ENCODE results near the gene GIPR. TPM values are rescaled to one million over a fixed set of nuclear protein-coding genes. Genes with fewer than 3 reads are reported as not detected.

GIPR gene
- total and polyA plus RNA-seq, 10 donors: 0.49 to 7.5 (median 3.0) TPM

DNA sequence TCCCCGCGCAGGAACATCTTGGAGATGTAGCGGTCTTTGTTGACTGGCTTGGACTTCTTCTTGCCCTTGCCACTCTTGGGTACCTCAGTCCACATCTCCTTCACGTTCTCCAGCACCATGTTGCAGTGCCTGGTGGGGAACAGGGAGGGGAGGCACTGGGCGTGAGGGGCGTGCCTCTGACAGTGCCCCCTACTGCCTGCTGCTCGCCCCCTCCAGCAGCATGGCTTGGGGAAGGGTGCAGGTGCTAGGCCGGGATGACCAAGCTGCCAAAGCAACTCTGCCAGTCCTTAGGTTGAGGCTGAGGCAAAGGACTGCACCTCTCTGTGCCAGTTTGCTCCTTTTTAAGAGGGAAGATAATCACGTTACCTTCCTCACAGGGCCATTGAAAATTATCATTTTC, 19.6 kb downstream of the GIPR start:
- peak in 1 of 3 donors; percentile 52 for TF ChIP-seq POLR2AphosphoS5 (IDR thresholded peaks at IDR 0.05)
- no peak for TF ChIP-seq POLR2A (IDR thresholded peaks at IDR 0.05)
- 91 to 94% (median 92%) methylated on average over 4 to 9 of the region's 9 CpGs for WGBS, 5 donors
- Histone ChIP-seq H3K27me3 (replicated peaks in 1 of 7) (no peaks in the 10 kb centered on the region), H3K9me3 (no peaks in the 10 kb centered on the region), H3K27ac (no peak overlapping the region), H3K4me3 (no peak overlapping the region), H3K36me3 (peaks cover 5 to 67% (median 40%) of the 10 kb centered on the region in 6 donors), H3K4me1 (peaks cover 10 to 22% (median 13%) of the 10 kb centered on the region in 6 donors)
- intact Hi-C loops (cut with DNase I; ENCODE audit: low total_unique reads): no loop called here
- no peak for DNase-seq

DNA sequence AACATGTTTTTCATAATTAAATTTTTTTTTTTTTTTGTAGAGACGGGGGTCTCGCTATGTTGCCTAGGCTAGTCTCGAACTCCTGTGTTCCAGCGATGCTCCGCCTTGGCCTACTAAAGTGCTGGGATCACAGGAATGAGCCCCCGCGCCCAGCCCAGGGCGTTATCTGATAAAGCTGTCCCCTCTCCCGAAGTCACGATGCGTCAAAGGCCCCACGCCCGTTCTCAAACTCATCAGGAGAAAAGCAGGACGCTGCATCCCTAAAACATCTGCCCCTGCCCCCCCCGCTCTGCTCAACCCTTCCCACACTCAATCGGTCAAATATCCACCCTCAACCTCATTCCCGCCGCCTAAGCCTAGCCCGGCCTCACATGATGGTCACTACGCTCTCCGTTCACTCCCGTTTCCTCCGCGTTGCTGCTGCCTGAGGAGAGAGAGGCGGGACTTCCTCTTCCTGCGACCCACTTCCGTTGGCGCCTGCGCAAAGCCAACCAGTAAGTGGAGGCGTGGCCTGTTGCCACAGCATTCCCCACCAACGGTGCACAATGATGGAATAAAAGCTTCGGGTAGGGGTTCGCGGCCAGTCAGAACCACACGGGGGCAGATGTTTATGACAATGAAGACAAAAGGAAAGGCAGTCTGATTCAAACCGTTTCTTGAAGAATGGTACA, 23.6 kb downstream of the GIPR start, which contains the start of gene SNRPD2:
Gene SNRPD2, minus strand, starts transcription at position 438 of the 671 bp plus-strand sequence. Its CDS starts 65 bp downstream, at position 373.
- H3K4me3 ChIP-seq: peak within 1 kb of the TSS; percentile 62 to 99 (median 81)
- DNase-seq: peak; percentile 96
- WGBS, 5 donors: 0 to 1% (median 0%) methylated on average over 36 of the region's 36 CpGs
- peaks cover 10 to 39% (median 24%) of the 10 kb centered on the region in 6 donors for H3K4me1 ChIP-seq
- no peaks in the 10 kb centered on the region for H3K9me3 ChIP-seq
- intact Hi-C loops (cut with DNase I; ENCODE audit: low total_unique reads): no loop called here
- no peaks in the 10 kb centered on the region for H3K27me3 ChIP-seq (replicated peaks in 1 of 7)
- H3K27ac ChIP-seq: peak within 1 kb of the TSS; percentile 79 to 96 (median 90)
- peaks cover 3 to 50% (median 30%) of the 10 kb centered on the region in 6 donors for H3K36me3 ChIP-seq
- peak; percentile 87 to 97 (median 94) for TF ChIP-seq POLR2AphosphoS5 (IDR thresholded peaks at IDR 0.05)
- peak in 1 of 3 donors; percentile 68 for TF ChIP-seq POLR2A (IDR thresholded peaks at IDR 0.05)
- TF ChIP-seq, protein P1, sequence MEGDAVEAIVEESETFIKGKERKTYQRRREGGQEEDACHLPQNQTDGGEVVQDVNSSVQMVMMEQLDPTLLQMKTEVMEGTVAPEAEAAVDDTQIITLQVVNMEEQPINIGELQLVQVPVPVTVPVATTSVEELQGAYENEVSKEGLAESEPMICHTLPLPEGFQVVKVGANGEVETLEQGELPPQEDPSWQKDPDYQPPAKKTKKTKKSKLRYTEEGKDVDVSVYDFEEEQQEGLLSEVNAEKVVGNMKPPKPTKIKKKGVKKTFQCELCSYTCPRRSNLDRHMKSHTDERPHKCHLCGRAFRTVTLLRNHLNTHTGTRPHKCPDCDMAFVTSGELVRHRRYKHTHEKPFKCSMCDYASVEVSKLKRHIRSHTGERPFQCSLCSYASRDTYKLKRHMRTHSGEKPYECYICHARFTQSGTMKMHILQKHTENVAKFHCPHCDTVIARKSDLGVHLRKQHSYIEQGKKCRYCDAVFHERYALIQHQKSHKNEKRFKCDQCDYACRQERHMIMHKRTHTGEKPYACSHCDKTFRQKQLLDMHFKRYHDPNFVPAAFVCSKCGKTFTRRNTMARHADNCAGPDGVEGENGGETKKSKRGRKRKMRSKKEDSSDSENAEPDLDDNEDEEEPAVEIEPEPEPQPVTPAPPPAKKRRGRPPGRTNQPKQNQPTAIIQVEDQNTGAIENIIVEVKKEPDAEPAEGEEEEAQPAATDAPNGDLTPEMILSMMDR (IDR thresholded peaks at IDR 0.05 in 8 of 11, conservative IDR thresholded peaks at IDR 0.05 in 3 of 11): peak in 1 of 11 experiments; percentile 13

DNA sequence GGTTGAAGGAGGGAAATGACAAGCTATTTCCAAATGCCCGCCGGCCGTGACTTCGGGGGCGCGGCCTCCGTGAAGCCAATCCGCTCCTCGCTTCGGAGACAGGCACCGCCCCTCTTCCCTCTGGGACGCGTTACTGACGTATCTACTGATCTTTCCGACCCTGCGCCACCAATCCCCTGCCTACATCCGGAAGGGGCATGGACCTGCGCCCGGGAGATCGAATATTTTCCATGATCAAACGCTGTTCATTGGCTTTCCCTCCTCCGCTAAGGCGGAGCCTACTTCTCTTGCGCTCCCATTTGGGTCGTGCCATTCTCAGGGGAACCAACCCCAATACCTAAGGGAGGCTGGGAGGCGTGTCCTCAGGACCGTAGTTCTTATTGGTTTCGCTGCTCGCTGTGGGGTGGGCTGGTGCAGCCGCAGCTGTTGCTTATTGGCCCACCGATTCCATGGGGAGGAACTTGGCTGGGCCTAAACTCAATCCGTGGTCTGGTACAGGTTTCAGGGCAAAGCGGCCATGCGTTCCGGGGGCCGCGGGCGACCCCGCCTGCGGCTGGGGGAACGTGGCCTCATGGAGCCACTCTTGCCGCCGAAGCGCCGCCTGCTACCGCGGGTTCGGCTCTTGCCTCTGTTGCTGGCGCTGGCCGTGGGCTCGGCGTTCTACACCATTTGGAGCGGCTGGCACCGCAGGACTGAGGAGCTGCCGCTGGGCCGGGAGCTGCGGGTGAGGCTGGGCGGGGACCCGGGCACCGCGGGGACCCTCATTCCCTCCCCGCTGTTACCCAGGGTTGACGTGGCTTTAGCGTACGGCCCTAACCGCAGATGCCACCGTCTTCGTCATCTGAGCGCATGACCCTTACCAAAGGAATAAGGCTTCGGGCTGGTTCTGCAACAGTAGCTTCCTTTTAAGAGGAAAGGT, 24.4 kb downstream of the GIPR start, which contains the start of gene QPCTL:
Gene QPCTL, plus strand, starts transcription at position 480 of the 919 bp plus-strand sequence. Its CDS starts 38 bp downstream, at position 518.
- Histone ChIP-seq H3K4me1 (peaks cover 10 to 39% (median 24%) of the 10 kb centered on the region in 6 donors), H3K27me3 (replicated peaks in 1 of 7) (no peaks in the 10 kb centered on the region), H3K9me3 (no peaks in the 10 kb centered on the region), H3K27ac (peak within 1 kb of the TSS; percentile 79 to 96 (median 90)), H3K4me3 (peak within 1 kb of the TSS; percentile 62 to 99 (median 81)), H3K36me3 (peaks cover 3 to 46% (median 23%) of the 10 kb centered on the region in 6 donors)
- TF ChIP-seq POLR2AphosphoS5 (IDR thresholded peaks at IDR 0.05): peak; percentile 85 to 91 (median 90)
- TF ChIP-seq POLR2A (IDR thresholded peaks at IDR 0.05): peak in 1 of 3 donors; percentile 41
- TF ChIP-seq, protein P1 (IDR thresholded peaks at IDR 0.05 in 8 of 11, conservative IDR thresholded peaks at IDR 0.05 in 3 of 11): peak in 2 of 11 experiments; percentile 6 to 11
- intact Hi-C loops (cut with DNase I; ENCODE audit: low total_unique reads): no loop called here
- 0 to 1% (median 0%) methylated on average over 38 to 70 of the region's 70 CpGs for WGBS, 5 donors
- peak; percentile 97 for DNase-seq

DNA sequence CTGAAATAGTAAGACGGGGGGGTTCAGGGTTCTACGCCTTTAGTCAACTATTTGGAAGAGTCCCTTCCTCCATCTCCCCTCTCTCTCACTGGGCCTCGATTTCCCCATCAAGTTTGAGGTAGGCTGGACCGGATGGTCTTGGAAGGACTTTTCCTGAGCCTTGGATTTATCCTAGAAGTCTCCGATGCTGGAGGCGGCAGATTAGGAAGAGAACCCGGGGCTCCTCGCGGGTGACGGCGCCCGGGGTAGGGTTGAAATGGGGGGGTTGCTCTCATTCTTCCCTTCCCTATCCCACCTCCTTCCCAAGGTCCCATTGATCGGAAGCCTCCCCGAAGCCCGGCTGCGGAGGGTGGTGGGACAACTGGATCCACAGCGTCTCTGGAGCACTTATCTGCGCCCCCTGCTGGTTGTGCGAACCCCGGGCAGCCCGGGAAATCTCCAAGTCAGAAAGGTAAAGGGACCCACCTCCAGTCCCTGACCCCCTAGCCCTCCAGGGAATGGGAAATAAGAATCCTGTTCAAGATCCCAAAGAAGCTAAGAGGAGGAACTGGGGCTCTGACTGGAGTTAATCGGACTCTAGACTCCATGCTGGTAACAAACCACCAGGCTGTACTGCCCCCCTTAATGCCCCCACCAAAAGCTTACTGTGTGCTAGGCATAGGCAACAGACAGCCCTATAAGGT, 25.2 kb downstream of the GIPR start:
- Histone ChIP-seq H3K36me3 (peaks cover 0 to 42% (median 15%) of the 10 kb centered on the region in 6 donors), H3K27ac (peak overlapping the region; percentile 79 to 96 (median 90)), H3K4me1 (peaks cover 10 to 39% (median 24%) of the 10 kb centered on the region in 6 donors), H3K4me3 (peak overlapping the region; percentile 62 to 99 (median 81)), H3K27me3 (replicated peaks in 1 of 7) (no peaks in the 10 kb centered on the region), H3K9me3 (no peaks in the 10 kb centered on the region)
- DNase-seq: peak; percentile 92
- intact Hi-C loops (cut with DNase I; ENCODE audit: low total_unique reads): no loop called here
- TF ChIP-seq, protein P1 (IDR thresholded peaks at IDR 0.05 in 8 of 11, conservative IDR thresholded peaks at IDR 0.05 in 3 of 11): peak; percentile 24 to 93 (median 82)
- TF ChIP-seq POLR2A (IDR thresholded peaks at IDR 0.05): no peak
- WGBS, 5 donors: 1 to 3% (median 1%) methylated on average over 15 to 22 of the region's 22 CpGs
